Cardiac fibroblast (primary cell): ENCODE data around the gene BTBD9.

ENCODE experiments used
- DNase-seq, 2 donors: peaks; one replicate each; pipeline versions ENCODE4 v3.0.0 to v3.0.0-alpha.2; 2010; ENCODE audit warnings: low read depth in 2 of 2
- H3K4me3 ChIP-seq, 2 donors: replicated peaks in 1 of 2; 1 replicate in 1 of 2; 2 replicates in 1 of 2; pipeline ENCODE4 v1.5.1; 2011; ENCODE audit warnings: low read depth in 2 of 2, low read length in 2 of 2, mild to moderate bottlenecking in 2 of 2, moderate library complexity in 1 of 2
- CTCF ChIP-seq: IDR thresholded peaks from one replicate; pipeline ENCODE4 v1.5.1; 2011; ENCODE audit warnings: low read depth, mild to moderate bottlenecking, low read length, inconsistent platforms

The BTBD9 gene

DNA sequence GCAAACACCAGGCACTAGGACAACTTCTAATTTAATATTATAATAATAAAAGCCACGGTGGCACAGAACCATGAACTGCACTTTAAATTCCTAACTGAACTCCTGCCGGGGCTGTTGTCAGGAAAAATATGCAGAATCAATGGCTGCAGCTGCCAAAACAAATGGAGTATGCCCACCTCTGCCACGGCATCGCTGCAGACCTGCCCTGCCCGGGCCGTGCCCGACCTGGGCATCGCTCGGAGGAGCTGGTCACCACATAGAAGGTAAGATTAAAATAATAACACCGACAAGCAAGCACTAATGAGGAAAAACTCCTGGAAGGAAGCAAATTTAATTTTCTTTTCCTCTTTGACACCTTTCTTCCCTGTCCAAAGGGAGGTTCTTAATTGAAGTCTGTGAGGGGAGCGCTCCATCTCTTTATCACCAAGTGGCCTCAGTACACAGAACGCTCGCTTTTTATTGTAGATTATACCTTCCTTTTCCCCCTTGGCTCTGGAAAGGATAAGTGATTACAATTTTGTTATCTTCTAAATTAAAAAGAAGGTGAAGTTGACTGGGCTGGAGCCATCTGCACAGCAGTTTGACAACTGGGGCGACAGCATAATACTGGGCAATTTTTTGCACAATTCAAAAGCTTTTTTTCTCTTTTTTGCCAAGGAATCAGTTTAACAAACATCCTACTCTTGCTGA lies 468.9 kb downstream of the BTBD9 start:
- DNase-seq, result no peak
- H3K4me3 ChIP-seq, result no peak overlapping the region
- TF ChIP-seq CTCF, result no peak

DNA sequence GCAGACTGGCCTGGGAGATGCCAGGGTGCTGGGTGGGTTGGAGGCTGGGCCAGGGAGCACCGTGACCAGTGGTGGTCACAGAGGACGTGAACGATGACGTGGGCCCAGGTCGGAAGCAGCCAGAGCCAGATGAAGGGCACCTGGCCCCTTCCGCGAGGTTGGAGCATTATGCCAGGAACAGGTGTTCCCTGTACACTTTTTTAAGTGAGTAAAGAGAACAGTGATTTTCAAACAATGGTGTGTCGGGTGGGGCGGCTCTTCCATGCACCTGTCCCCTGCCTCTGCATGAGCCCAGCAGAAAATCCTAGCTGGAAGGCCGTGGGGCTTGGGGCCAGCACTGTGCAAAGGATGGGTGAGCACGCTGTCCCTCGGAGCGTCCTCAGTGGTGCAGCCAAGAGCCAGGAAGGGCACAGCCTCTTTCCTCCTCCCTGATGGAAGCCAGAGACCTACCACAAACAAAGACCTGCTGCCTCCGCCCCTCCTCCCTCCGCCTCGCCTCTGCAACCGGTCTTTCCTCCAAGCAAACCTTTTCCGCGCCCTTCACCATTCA lies 469.7 kb downstream of the BTBD9 start:
- DNase-seq, result no peak
- no peak overlapping the region for H3K4me3 ChIP-seq
- no peak for TF ChIP-seq CTCF

- H3K4me3 ChIP-seq, result no peak overlapping the region
- no peak for TF ChIP-seq CTCF
Observed at GRCh38 chr6:38169221-38169976, 470.3 kb downstream of the BTBD9 start.

GRCh38 chr6:38168699-38169098 lies 471.0 kb downstream of the BTBD9 start:
- no peak for TF ChIP-seq CTCF
- H3K4me3 ChIP-seq, result no peak overlapping the region
- DNase-seq, result no peak

More at GRCh38 chr6:38169221-38169976, 470.3 kb downstream of the BTBD9 start:
- no peak for DNase-seq

- DNase-seq, result no peak
- no peak overlapping the region for H3K4me3 ChIP-seq
- TF ChIP-seq CTCF, result no peak
Observed at GRCh38 chr6:38168126-38168525, 471.6 kb downstream of the BTBD9 start.

- DNase-seq, result no peak
- no peak for TF ChIP-seq CTCF
- no peak overlapping the region for H3K4me3 ChIP-seq
Observed at GRCh38 chr6:38167598-38167997, 472.1 kb downstream of the BTBD9 start.
